PFSK-1 (cell line): ENCODE results near the gene FDXR.

Source experiments
- FOXP2 ChIP-seq: optimal IDR thresholded peaks from 2 replicates; pipeline ENCODE3; 2011; ENCODE audit warnings: borderline replicate concordance, control low read depth, inconsistent platforms; ENCODE audit not compliant: insufficient read depth; ENCODE audit errors: extremely low read length, extremely low read depth
- POLR2AphosphoS5 ChIP-seq: IDR thresholded peaks from 2 replicates; pipeline ENCODE4 v1.6.1; 2012; ENCODE audit warnings: low read depth, mild to moderate bottlenecking, control low read depth, low read length, moderate library complexity
- SIN3A ChIP-seq: IDR thresholded peaks from 2 replicates; pipeline ENCODE4 v1.6.1; 2012; ENCODE audit warnings: mild to moderate bottlenecking, low read length, moderate library complexity, borderline replicate concordance; ENCODE audit not compliant: insufficient read depth
- TAF1 ChIP-seq: IDR thresholded peaks from 2 replicates; pipeline ENCODE4 v1.6.1; 2012; ENCODE audit warnings: low read length, control low read depth, borderline replicate concordance; ENCODE audit not compliant: insufficient read depth
- TF ChIP-seq, protein P1 (sequence below), 2 experiments: IDR thresholded peaks; 2 replicates each; pipeline versions ENCODE4 v1.6.1 to v1.8.0; 2011 to 2012; ENCODE audit warnings: low read depth in 2 of 2, low read length in 2 of 2, control low read depth in 1 of 2, inconsistent platforms in 1 of 2, mild to moderate bottlenecking in 1 of 2, moderate library complexity in 1 of 2; ENCODE audit not compliant: insufficient read depth in 1 of 2

The FDXR gene

GRCh38 chr17:74852237-74853047 is 20.4 kb downstream of the FDXR start:
- TF ChIP-seq, protein P1, sequence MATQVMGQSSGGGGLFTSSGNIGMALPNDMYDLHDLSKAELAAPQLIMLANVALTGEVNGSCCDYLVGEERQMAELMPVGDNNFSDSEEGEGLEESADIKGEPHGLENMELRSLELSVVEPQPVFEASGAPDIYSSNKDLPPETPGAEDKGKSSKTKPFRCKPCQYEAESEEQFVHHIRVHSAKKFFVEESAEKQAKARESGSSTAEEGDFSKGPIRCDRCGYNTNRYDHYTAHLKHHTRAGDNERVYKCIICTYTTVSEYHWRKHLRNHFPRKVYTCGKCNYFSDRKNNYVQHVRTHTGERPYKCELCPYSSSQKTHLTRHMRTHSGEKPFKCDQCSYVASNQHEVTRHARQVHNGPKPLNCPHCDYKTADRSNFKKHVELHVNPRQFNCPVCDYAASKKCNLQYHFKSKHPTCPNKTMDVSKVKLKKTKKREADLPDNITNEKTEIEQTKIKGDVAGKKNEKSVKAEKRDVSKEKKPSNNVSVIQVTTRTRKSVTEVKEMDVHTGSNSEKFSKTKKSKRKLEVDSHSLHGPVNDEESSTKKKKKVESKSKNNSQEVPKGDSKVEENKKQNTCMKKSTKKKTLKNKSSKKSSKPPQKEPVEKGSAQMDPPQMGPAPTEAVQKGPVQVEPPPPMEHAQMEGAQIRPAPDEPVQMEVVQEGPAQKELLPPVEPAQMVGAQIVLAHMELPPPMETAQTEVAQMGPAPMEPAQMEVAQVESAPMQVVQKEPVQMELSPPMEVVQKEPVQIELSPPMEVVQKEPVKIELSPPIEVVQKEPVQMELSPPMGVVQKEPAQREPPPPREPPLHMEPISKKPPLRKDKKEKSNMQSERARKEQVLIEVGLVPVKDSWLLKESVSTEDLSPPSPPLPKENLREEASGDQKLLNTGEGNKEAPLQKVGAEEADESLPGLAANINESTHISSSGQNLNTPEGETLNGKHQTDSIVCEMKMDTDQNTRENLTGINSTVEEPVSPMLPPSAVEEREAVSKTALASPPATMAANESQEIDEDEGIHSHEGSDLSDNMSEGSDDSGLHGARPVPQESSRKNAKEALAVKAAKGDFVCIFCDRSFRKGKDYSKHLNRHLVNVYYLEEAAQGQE (IDR thresholded peaks at IDR 0.05; ENCODE audit: insufficient read depth in 1 of 2, low read depth in 2 of 2, low read length in 2 of 2), result peak; percentile 31 to 80; a peak in 2 of 4 replicates
- no peak for TF ChIP-seq TAF1
- no peak for TF ChIP-seq SIN3A

DNA sequence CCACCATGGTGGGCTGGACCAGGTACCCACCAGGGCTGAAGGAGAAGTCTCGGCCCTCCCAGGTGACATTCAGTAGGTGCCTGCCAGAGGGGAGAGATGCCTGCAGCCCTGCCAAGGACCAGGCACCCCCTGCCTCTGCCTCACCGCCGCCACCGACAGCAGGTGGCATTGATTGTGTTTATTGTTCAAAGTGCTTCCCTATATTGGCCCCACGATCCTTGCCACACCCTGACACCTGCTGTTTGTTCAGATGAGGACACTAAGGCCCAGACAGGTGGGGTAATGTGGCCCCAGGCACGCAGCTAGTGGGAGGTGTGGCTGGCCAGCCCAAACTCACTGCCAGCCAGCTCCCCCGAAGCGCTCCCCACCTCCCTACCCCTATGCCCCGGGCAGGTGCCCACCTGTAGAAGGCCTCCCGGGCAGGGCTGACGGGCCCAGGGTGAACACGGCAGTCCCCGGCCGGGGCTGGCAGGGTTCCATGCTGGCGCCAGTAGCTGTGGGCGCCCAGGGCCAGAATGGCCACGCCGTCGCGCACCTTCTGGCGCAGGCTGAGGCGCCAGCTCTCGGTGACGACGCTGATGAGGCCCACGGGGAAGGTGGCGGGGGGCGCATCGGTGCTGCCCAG is 21.1 kb downstream of the FDXR start:
- TF ChIP-seq, protein P1 (IDR thresholded peaks at IDR 0.05; ENCODE audit: insufficient read depth in 1 of 2, low read depth in 2 of 2, low read length in 2 of 2), result no peak
- TF ChIP-seq SIN3A, result no peak
- no peak for TF ChIP-seq POLR2AphosphoS5
- no peak for TF ChIP-seq TAF1
- TF ChIP-seq FOXP2, result no peak

- TF ChIP-seq FOXP2 (no peak), SIN3A (no peak), POLR2AphosphoS5 (no peak), TAF1 (no peak)
- TF ChIP-seq, protein P1 (IDR thresholded peaks at IDR 0.05; ENCODE audit: insufficient read depth in 1 of 2, low read depth in 2 of 2, low read length in 2 of 2), result no peak
Observed at GRCh38 chr17:74850914-74851313, 21.9 kb downstream of the FDXR start.

DNA sequence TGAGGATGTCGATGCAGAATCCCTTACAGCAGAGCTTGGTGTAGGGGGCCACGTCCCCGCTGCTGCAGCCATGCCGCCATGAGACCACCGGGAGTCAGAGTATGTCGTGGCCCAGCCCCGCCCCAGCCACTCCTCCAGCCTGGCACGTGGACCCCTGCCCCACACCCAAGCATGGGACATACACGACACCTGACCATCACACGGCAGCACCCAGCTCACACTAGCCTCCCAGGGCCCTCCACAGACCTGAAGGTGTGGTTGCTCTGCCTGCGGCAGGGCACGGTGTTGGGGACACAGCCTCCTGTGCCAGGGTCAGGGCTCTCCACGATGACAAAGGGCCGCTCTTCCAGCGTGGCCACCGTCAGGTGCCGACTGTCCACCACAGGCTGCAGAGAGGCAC is 22.5 kb downstream of the FDXR start:
- TF ChIP-seq SIN3A, result no peak
- no peak for TF ChIP-seq TAF1
- no peak for TF ChIP-seq POLR2AphosphoS5
- TF ChIP-seq, protein P1 (IDR thresholded peaks at IDR 0.05; ENCODE audit: insufficient read depth in 1 of 2, low read depth in 2 of 2, low read length in 2 of 2), result no peak
